GM23338 (cell line): ENCODE results near the gene USP48. TPM values are rescaled to one million over a fixed set of nuclear protein-coding genes. Genes with fewer than 3 reads are reported as not detected.

Experiments used
- ATAC-seq: fragments of 200-7000 bp; cut with Tn5 transposase; 3 replicates; pipeline ENCODE4 v1.9.1; 2020
- DNase-seq: peaks from one replicate; pipeline ENCODE4 v3.0.0-alpha.2; 2015; ENCODE audit warnings: low spot score
- H2AFZ ChIP-seq: fragments of 200-600 bp; sonication (generic); 2 replicates; pipeline ENCODE4 v1.8.0; 2016; ENCODE audit warnings: antibody characterized with exemption, mild to moderate bottlenecking, moderate library complexity
- H3F3A ChIP-seq: fragments of 200-600 bp; sonication (generic); replicated peaks from 2 replicates; pipeline ENCODE4 v1.8.0; 2017; ENCODE audit warnings: antibody characterized with exemption, mixed run types, low read depth
- H3K27ac ChIP-seq: fragments of 200-600 bp; sonication (generic); 2 replicates; pipeline ENCODE4 v1.6.1; 2016; ENCODE audit warnings: low read depth
- H3K27me3 ChIP-seq: fragments of 200-600 bp; sonication (generic); 2 replicates; pipeline ENCODE4 v1.8.0; 2016; ENCODE audit warnings: mild to moderate bottlenecking, mixed run types, moderate library complexity; ENCODE audit not compliant: insufficient read depth
- H3K36me3 ChIP-seq: fragments of 200-600 bp; sonication (generic); 2 replicates; pipeline ENCODE4 v1.8.0; 2016; ENCODE audit warnings: mild to moderate bottlenecking; ENCODE audit not compliant: insufficient read depth
- H3K4me1 ChIP-seq: fragments of 200-600 bp; sonication (generic); 2 replicates; pipeline ENCODE4 v1.8.0; 2016; ENCODE audit warnings: mild to moderate bottlenecking, moderate library complexity; ENCODE audit not compliant: insufficient read depth
- H3K4me2 ChIP-seq: fragments of 200-600 bp; sonication (generic); 2 replicates; pipeline ENCODE4 v1.7.1; 2017; ENCODE audit warnings: mixed run types
- H3K4me3 ChIP-seq: fragments of 200-600 bp; sonication (generic); 2 replicates; pipeline ENCODE4 v1.6.1; 2016; ENCODE audit warnings: mixed run types
- H3K79me2 ChIP-seq: fragments of 200-600 bp; sonication (generic); replicated peaks from 2 replicates; pipeline ENCODE4 v1.8.0; 2017; ENCODE audit warnings: mild to moderate bottlenecking; ENCODE audit not compliant: insufficient read depth
- H3K9me2 ChIP-seq: fragments of 200-600 bp; sonication (generic); 2 replicates; pipeline ENCODE4 v1.8.0; 2017; ENCODE audit not compliant: insufficient read depth
- H4K20me1 ChIP-seq: fragments of 200-600 bp; sonication (generic); replicated peaks from 2 replicates; pipeline ENCODE4 v1.8.0; 2017; ENCODE audit warnings: mild to moderate bottlenecking; ENCODE audit not compliant: insufficient read depth
- H3K27ac Mint-ChIP-seq: 2 replicates; pipeline ENCODE4 v1.8.0; 2020; ENCODE audit warnings: inconsistent platforms, mild to moderate bottlenecking, moderate library complexity, mixed read lengths
- H3K27me3 Mint-ChIP-seq: 3 replicates; pipeline ENCODE4 v1.8.0; 2022; ENCODE audit warnings: low read depth, mild to moderate bottlenecking, moderate library complexity, mixed read lengths, inconsistent platforms; ENCODE audit not compliant: insufficient read depth, poor library complexity
- H3K36me3 Mint-ChIP-seq: 3 replicates; pipeline ENCODE4 v1.8.0; 2021; ENCODE audit warnings: low read depth, mild to moderate bottlenecking, inconsistent platforms, moderate library complexity, mixed read lengths
- H3K4me1 Mint-ChIP-seq: 3 replicates; pipeline ENCODE4 v1.8.0; 2020; ENCODE audit warnings: mild to moderate bottlenecking, inconsistent platforms, mixed read lengths
- H3K4me3 Mint-ChIP-seq: 3 replicates; pipeline ENCODE4 v1.8.0; 2021; ENCODE audit warnings: moderate library complexity, mild to moderate bottlenecking, inconsistent platforms, mixed read lengths
- H3K9me3 Mint-ChIP-seq: 3 replicates; pipeline ENCODE4 v1.8.0; 2020; ENCODE audit warnings: moderate library complexity, mild to moderate bottlenecking, inconsistent platforms, mixed read lengths
- CREB1 ChIP-seq: fragments of 250-450 bp; sonication (Bioruptor Pico); IDR thresholded peaks from 2 replicates; pipeline ENCODE4 v1.5.0; 2020; ENCODE audit warnings: low read depth, mild to moderate bottlenecking, moderate library complexity
- CTCF ChIP-seq, 2 experiments: fragments of 200-600 bp in 1 of 2; sonication (generic) in 1 of 2; conservative IDR thresholded peaks; 2 replicates each; pipeline versions ENCODE4 v1.5.1 to v1.6.1; 2016 to 2017; ENCODE audit warnings: antibody characterized with exemption in 2 of 2, low read depth in 2 of 2, mild to moderate bottlenecking in 2 of 2, moderate library complexity in 1 of 2
- EZH2 ChIP-seq: fragments of 200-600 bp; sonication (generic); IDR thresholded peaks from one replicate; pipeline ENCODE4 v1.8.0; 2017; ENCODE audit warnings: antibody characterized with exemption, mild to moderate bottlenecking, low read depth; ENCODE audit not compliant: unreplicated experiment
- EZH2phosphoT487 ChIP-seq: fragments of 200-600 bp; sonication (generic); IDR thresholded peaks from one replicate; pipeline ENCODE4 v1.8.1; 2018; ENCODE audit warnings: antibody characterized with exemption; ENCODE audit not compliant: unreplicated experiment
- JUNB ChIP-seq: IDR thresholded peaks from one replicate; pipeline ENCODE4 v1.6.1; 2016; ENCODE audit warnings: antibody characterized with exemption; ENCODE audit not compliant: unreplicated experiment
- NANOG ChIP-seq: IDR thresholded peaks from 2 replicates; pipeline ENCODE4 v1.6.1; 2016; ENCODE audit warnings: antibody characterized with exemption, borderline replicate concordance
- POLR2AphosphoS5 ChIP-seq: IDR thresholded peaks from 2 replicates; pipeline ENCODE4 v1.6.1; 2016; ENCODE audit warnings: antibody characterized with exemption, low read depth
- REST ChIP-seq: IDR thresholded peaks from one replicate; pipeline ENCODE4 v1.6.1; 2018; ENCODE audit warnings: antibody characterized with exemption; ENCODE audit not compliant: unreplicated experiment
- STAT1 ChIP-seq: IDR thresholded peaks from one replicate; pipeline ENCODE4 v1.6.1; 2016; ENCODE audit warnings: antibody characterized with exemption; ENCODE audit not compliant: unreplicated experiment
- ZNF114 ChIP-seq: fragments of 250-450 bp; sonication (Bioruptor Pico); IDR thresholded peaks from 2 replicates; pipeline ENCODE4 v1.5.0; 2020; ENCODE audit warnings: mild to moderate bottlenecking, moderate library complexity
- ZNF331 ChIP-seq: fragments of 250-450 bp; sonication (Bioruptor Pico); IDR thresholded peaks from 2 replicates; pipeline ENCODE4 v1.5.0; 2020; ENCODE audit warnings: low read depth, mild to moderate bottlenecking, moderate library complexity
- ZNF462 ChIP-seq: fragments of 250-450 bp; sonication (Bioruptor Pico); IDR thresholded peaks from 2 replicates; pipeline ENCODE4 v1.5.0; 2020; ENCODE audit warnings: mild to moderate bottlenecking, moderate library complexity
- polyA plus RNA-seq: library from polyadenylated mRNA; unstranded; fragments of >200 nt; fragmentation: Nextera tagmentation; extraction: Ambion mirVana; gene quantifications from 2 replicates; pipeline ENCODE4 v1.2.1, GENCODE V29; 2016
- total RNA-seq: library from RNA; depleted of rRNA; stranded (reverse); fragments of >200 nt; shearing (Covaris generic); gene quantifications from 2 replicates; pipeline ENCODE4 v1.2.3, GENCODE V29; 2014
- TF ChIP-seq, protein P1 (sequence below): IDR thresholded peaks from 2 replicates; pipeline ENCODE4 v1.6.1; 2016; ENCODE audit warnings: antibody characterized with exemption

Gene USP48
- total and polyA plus RNA-seq, 2 experiments from 2014 or later: 85.9 to 151 TPM

DNA sequence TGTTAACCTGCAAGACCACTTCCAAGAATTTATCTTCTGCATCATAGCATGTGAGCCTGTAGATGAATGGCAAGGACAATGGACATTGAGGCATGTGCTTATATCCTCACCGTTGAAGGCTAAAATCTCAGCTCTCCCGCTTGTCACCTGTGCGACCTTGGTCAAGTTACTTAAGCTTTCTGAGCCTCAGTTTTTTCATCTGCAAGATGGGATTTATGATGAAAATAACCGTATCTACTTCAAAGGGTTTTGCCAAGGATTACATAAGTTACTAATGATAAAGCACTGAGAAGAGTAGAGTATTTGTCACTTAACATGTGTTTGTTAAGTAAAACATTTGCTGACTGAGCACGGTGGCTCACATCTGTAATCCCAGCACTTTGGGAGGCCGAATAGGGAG, 128.7 kb downstream of the USP48 start:
- Histone ChIP-seq H3K27ac (no peak overlapping the region), H3K79me2 (no peaks in the 10 kb centered on the region), H3K9me2 (no peaks in the 10 kb centered on the region), H2AFZ (no peak overlapping the region), H3K4me3 (no peak overlapping the region), H4K20me1 (no peaks in the 10 kb centered on the region), H3F3A (peaks cover 11% of the 10 kb centered on the region), H3K4me2 (no peak overlapping the region), H3K36me3 (no peaks in the 10 kb centered on the region), H3K4me1 (no peaks in the 10 kb centered on the region; the same call in 1 of the 2 replicates), H3K27me3 (peaks cover 12% of the 10 kb centered on the region; the same call in 1 of the 2 replicates)
- peaks cover 28% of the 10 kb centered on the region for H3K27me3 Mint-ChIP-seq
- H3K4me3 Mint-ChIP-seq: no peak overlapping the region
- H3K9me3 Mint-ChIP-seq: no peaks in the 10 kb centered on the region
- H3K36me3 Mint-ChIP-seq: no peaks in the 10 kb centered on the region
- H3K27ac Mint-ChIP-seq: no peak overlapping the region
- H3K4me1 Mint-ChIP-seq: peaks cover 12% of the 10 kb centered on the region
- ATAC-seq (no peak), DNase-seq (no peak)
- TF ChIP-seq ZNF462 (no peak), EZH2 (no peak), CREB1 (CRISPR knock-in tag) (no peak), STAT1 (no peak), REST (no peak), ZNF331 (CRISPR knock-in tag) (no peak), ZNF114 (CRISPR knock-in tag) (no peak), NANOG (no peak), POLR2AphosphoS5 (no peak), CTCF (conservative IDR thresholded peaks at IDR 0.05; ENCODE audit: low read depth in 2 of 2) (no peak), EZH2phosphoT487 (no peak), JUNB (no peak)
- TF ChIP-seq, protein P1, sequence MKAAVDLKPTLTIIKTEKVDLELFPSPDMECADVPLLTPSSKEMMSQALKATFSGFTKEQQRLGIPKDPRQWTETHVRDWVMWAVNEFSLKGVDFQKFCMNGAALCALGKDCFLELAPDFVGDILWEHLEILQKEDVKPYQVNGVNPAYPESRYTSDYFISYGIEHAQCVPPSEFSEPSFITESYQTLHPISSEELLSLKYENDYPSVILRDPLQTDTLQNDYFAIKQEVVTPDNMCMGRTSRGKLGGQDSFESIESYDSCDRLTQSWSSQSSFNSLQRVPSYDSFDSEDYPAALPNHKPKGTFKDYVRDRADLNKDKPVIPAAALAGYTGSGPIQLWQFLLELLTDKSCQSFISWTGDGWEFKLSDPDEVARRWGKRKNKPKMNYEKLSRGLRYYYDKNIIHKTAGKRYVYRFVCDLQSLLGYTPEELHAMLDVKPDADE: no peak
